HepG2 (cell line): ENCODE results near the gene CLEC16A.

Source experiments
- CTCF ChIP-seq: sonication (generic); formaldehyde crosslinking; IDR thresholded peaks from 2 replicates; pipeline ENCODE4 v1.5.0; 2020; ENCODE audit warnings: mild to moderate bottlenecking, missing genetic modification reagents, moderate library complexity
- ERF ChIP-seq: IDR thresholded peaks from 2 replicates; pipeline ENCODE4 v1.6.1; 2018; ENCODE audit warnings: missing biosample characterization, missing genetic modification reagents

- no peak for TF ChIP-seq ERF
- no peak for TF ChIP-seq CTCF
Observed at GRCh38 chr16:11169641-11170040, 225.3 kb downstream of the CLEC16A start.
